ENCODE measurements around the gene DPH6.

- TF ChIP-seq POLR2A (IDR thresholded peaks at IDR 0.05; ENCODE audit: low read depth, low read length) (no peak), TAF1 (IDR thresholded peaks at IDR 0.05; ENCODE audit: borderline replicate concordance, low read depth, low read length) (no peak), POLR2AphosphoS5 (IDR thresholded peaks at IDR 0.05; ENCODE audit: low read depth, low read length) (no peak)
Observed at GRCh38 chr15:35481064-35481463, 64.9 kb downstream of the DPH6 start.

Data from GM12892 (cell line).